Coronary artery (tissue), 2 donors: ENCODE results near the gene ASGR1.
"Not testable (repeated sequence)": the region's sequence is repeated elsewhere in the genome, so short reads cannot be mapped to it uniquely, and the experiment has no call there.

Experiments
- DNase-seq: peaks from one replicate; pipeline ENCODE4 v3.0.0-alpha.2; 2017; ENCODE audit warnings: low spot score
- H3K27ac ChIP-seq, 2 donors: fragments of 200-600 bp; sonication (generic); one replicate each; pipeline ENCODE4 v1.5.1; 2016 to 2019
- H3K4me3 ChIP-seq: fragments of 200-600 bp; sonication (generic); 2 replicates; pipeline ENCODE4 v1.5.1; 2016; ENCODE audit warnings: mild to moderate bottlenecking, moderate library complexity
- CTCF ChIP-seq: fragments of 200-600 bp; sonication (generic); IDR thresholded peaks from one replicate; pipeline ENCODE4 v1.5.1; 2019; ENCODE audit warnings: antibody characterized with exemption

The ASGR1 gene

GRCh38 chr17:7132511-7133094 lies 46.6 kb downstream of the ASGR1 start:
- TF ChIP-seq CTCF: no peak
- Histone ChIP-seq H3K4me3 (no peak overlapping the region), H3K27ac (peak overlapping the region in 1 of 2 donors; percentile 71)
- no peak for DNase-seq

GRCh38 chr17:7131423-7131791 lies 47.8 kb downstream of the ASGR1 start:
- peak overlapping the region; percentile 42 for H3K4me3 ChIP-seq
- H3K27ac ChIP-seq: peak overlapping the region in 1 of 2 donors; percentile 66

GRCh38 chr17:7130621-7131422 lies 48.3 kb downstream of the ASGR1 start:
- no peak for TF ChIP-seq CTCF
- H3K4me3 ChIP-seq: peak overlapping the region; percentile 42
- peak overlapping the region in 1 of 2 donors; percentile 66 for H3K27ac ChIP-seq
- no peak for DNase-seq

More at GRCh38 chr17:7131423-7131791, 47.8 kb downstream of the ASGR1 start:
- no peak for TF ChIP-seq CTCF
- DNase-seq: no peak

GRCh38 chr17:7129311-7129710 lies 49.9 kb downstream of the ASGR1 start:
- no peak overlapping the region for H3K4me3 ChIP-seq
- no peak overlapping the region for H3K27ac ChIP-seq
- no peak for TF ChIP-seq CTCF
- DNase-seq: no peak

- Histone ChIP-seq H3K27ac (no peak overlapping the region), H3K4me3 (no peak overlapping the region)
- no peak for TF ChIP-seq CTCF
- no peak for DNase-seq
Measured at GRCh38 chr17:7128160-7128559, 51.0 kb downstream of the ASGR1 start.

- H3K27ac ChIP-seq, H3K4me3 ChIP-seq, DNase-seq: not testable (repeated sequence)
Measured at GRCh38 chr17:7127501-7127900, 51.7 kb downstream of the ASGR1 start.

- not testable (repeated sequence) for H3K27ac ChIP-seq, DNase-seq, H3K4me3 ChIP-seq
Measured at GRCh38 chr17:7126386-7126785, 52.8 kb downstream of the ASGR1 start.

- no peak for DNase-seq
- no peak overlapping the region for H3K4me3 ChIP-seq
- H3K27ac ChIP-seq: no peak overlapping the region
- TF ChIP-seq CTCF: no peak
Measured at GRCh38 chr17:7124923-7125322, 54.2 kb downstream of the ASGR1 start.
